ENCODE measurements around the gene SDHA. TPM values are rescaled to one million over a fixed set of nuclear protein-coding genes. Genes with fewer than 3 reads are reported as not detected.
A peak's percentile ranks its signal among the peaks of the same experiment; 100 is the strongest.

SDHA gene
- total and polyA plus RNA-seq, 11 donors: 276 to 861 (median 727) TPM

DNA sequence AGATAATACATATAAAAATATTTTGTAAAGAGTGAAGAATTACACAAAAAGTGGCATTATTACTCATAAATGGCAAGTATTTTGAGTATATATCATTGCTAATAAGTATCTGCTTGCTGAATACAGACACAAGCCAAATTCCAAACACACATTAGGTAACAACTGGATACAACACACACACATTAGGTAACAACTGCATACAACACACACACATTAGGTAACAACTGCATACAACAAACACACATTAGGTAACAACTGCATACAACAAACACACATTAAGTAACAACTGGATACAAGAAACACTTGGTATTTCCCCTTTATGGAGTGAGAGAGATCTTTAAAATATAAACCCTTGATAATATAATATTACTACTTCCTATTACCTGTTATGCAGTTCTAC lies 13.7 kb upstream of the SDHA start:
- no peak for DNase-seq
- intact Hi-C loops (cut with DNase I): no loop called here
- Histone ChIP-seq H3K27ac (no peak overlapping the region), H3K4me3 (no peak overlapping the region), H3K9me3 (no peaks in the 10 kb centered on the region), H3K4me1 (peaks cover 0 to 59% (median 16%) of the 10 kb centered on the region in 12 donors), H3K27me3 (no peaks in the 10 kb centered on the region), H3K36me3 (peaks cover 0 to 34% (median 27%) of the 10 kb centered on the region in 9 donors)
- ATAC-seq: no peak
- no peak for TF ChIP-seq POLR2A (IDR thresholded peaks at IDR 0.05)
- TF ChIP-seq, protein P1, sequence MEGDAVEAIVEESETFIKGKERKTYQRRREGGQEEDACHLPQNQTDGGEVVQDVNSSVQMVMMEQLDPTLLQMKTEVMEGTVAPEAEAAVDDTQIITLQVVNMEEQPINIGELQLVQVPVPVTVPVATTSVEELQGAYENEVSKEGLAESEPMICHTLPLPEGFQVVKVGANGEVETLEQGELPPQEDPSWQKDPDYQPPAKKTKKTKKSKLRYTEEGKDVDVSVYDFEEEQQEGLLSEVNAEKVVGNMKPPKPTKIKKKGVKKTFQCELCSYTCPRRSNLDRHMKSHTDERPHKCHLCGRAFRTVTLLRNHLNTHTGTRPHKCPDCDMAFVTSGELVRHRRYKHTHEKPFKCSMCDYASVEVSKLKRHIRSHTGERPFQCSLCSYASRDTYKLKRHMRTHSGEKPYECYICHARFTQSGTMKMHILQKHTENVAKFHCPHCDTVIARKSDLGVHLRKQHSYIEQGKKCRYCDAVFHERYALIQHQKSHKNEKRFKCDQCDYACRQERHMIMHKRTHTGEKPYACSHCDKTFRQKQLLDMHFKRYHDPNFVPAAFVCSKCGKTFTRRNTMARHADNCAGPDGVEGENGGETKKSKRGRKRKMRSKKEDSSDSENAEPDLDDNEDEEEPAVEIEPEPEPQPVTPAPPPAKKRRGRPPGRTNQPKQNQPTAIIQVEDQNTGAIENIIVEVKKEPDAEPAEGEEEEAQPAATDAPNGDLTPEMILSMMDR (IDR thresholded peaks at IDR 0.05): no peak

DNA sequence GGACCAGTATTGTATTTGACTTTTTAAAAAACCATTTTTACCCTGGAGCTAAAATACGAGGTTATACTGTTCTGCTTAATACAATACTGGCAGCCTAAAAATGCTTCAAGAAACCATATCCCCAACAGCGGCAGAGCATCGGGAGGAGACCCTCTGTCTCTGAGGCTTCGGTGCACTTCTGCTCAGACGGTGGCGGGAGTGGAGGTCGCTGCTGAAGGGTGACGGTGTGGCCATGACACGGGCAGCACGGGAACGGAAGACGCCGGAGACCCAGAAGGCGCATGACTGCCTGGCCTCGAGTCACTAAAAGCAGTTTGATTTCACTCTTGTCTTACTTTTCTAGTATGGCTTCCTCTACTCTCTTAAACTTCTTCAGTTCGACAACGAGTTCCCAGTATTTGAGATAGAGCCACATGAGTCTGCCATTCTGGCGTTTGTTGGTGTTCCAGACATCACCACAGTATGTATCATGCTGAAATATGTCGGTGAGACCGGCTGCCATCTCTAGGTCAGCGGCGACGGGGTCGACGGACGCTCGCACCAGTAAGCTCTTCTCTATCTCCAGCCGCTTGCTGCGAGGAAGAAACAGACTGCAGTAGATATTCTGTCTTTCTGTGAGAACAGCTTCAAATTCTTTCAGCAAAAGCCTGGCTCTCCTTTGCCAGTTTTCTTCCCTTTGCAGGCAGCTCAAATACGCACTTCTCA lies 13.0 kb upstream of the SDHA start:
- intact Hi-C loops (cut with DNase I): no loop called here
- 93 to 97% (median 95%) methylated on average over 30 of the region's 30 CpGs for WGBS, 4 donors
- Histone ChIP-seq H3K4me1 (peaks cover 0 to 52% (median 16%) of the 10 kb centered on the region in 12 donors), H3K4me3 (no peak overlapping the region), H3K27ac (peak overlapping the region in 7 of 12 donors; percentile 58 to 80 (median 71)), H3K27me3 (no peaks in the 10 kb centered on the region), H3K9me3 (no peaks in the 10 kb centered on the region), H3K36me3 (peaks cover 0 to 34% (median 27%) of the 10 kb centered on the region in 9 donors)
- DNase-seq (no peak), ATAC-seq (no peak)
- TF ChIP-seq POLR2A (IDR thresholded peaks at IDR 0.05): no peak
- TF ChIP-seq, protein P1 (IDR thresholded peaks at IDR 0.05): no peak

DNA sequence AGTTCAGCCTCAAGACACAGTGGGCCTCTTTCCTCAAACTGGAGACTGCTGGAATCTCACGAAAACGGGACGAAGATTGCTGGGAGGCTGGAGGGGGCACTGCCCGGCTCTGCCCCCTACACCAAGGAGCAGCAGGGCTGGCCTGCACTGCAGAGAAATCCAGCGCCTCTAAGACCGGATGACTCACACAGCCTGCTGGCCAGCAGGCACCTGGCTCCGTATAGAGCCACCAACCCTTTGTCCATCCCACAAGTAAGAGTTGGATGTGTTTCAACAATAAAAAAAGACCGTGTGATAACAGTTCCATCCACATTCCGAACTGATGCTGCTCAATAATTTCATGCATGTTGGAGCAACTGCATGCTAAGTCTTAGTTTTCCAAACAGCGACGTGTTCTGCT lies 11.7 kb upstream of the SDHA start:
- Histone ChIP-seq H3K9me3 (no peaks in the 10 kb centered on the region), H3K36me3 (peaks cover 0 to 34% (median 27%) of the 10 kb centered on the region in 9 donors), H3K4me3 (no peak overlapping the region), H3K27me3 (no peaks in the 10 kb centered on the region), H3K27ac (peak overlapping the region in 11 of 12 donors; percentile 6 to 80 (median 70)), H3K4me1 (peaks cover 0 to 41% (median 16%) of the 10 kb centered on the region in 12 donors)
- ATAC-seq (peak; percentile 90 to 93 (median 91)), DNase-seq (peak in 2 of 5 donors; percentile 61 to 72)
- TF ChIP-seq, protein P1 (IDR thresholded peaks at IDR 0.05): no peak
- TF ChIP-seq POLR2A (IDR thresholded peaks at IDR 0.05): no peak
- 26 to 49% (median 36%) methylated on average over 9 to 11 of the region's 11 CpGs for WGBS, 4 donors
- intact Hi-C loops (cut with DNase I): no loop called here

DNA sequence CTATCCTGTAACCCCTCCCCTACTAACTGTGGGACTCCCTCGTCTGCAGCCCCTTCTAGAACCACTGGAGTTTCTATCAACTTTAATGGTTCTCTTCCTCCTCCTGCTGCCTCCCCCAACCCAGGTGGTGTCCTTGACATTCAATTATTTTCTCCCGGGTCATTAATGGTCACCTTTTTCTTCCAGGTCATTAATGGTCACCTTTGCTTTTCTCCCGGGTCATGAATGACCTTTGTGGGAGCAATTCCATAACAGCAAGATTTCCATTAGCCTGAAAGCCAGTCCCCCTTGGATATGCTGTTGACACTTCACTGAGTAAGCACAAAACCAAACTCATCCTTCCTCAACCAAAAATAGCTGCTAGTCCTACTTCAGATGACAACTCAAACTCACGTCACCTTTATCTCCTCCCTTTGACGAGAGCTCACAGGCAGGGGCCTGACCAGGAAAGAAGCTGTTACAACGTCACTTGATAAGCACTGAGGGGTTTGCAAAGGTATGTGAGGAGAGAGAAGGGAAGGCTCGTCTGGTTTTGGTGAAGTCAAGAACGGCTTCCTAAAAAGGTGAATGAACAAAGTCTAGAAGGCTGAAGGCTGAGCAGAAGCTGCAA lies 11.1 kb upstream of the SDHA start:
- 45 to 64% (median 54%) methylated on average over 8 of the region's 8 CpGs for WGBS, 4 donors
- H3K27ac ChIP-seq: peak overlapping the region in 11 of 12 donors; percentile 6 to 80 (median 70)

More for the DNA sequence above, 11.1 kb upstream of the SDHA start:
- H3K4me1 ChIP-seq: peaks cover 0 to 41% (median 16%) of the 10 kb centered on the region in 12 donors
- DNase-seq (no peak), ATAC-seq (peak; percentile 14 to 79 (median 74))
- H3K27me3 ChIP-seq: no peaks in the 10 kb centered on the region
- TF ChIP-seq, protein P1 (IDR thresholded peaks at IDR 0.05): no peak
- no peak for TF ChIP-seq POLR2A (IDR thresholded peaks at IDR 0.05)
- peaks cover 0 to 34% (median 27%) of the 10 kb centered on the region in 9 donors for H3K36me3 ChIP-seq
- H3K4me3 ChIP-seq: no peak overlapping the region
- no peaks in the 10 kb centered on the region for H3K9me3 ChIP-seq
- intact Hi-C loops (cut with DNase I): no loop called here

Data from heart left ventricle (tissue), 16 donors.